Activated CD4-positive, alpha-beta T cell treated with anti-CD3 and anti-CD28 coated beads for 48 hours (primary cell): Measurements from ENCODE around the gene ZBTB14.

Experiments
- DNase-seq: peaks from one replicate; pipeline ENCODE4 v3.0.0-alpha.2; 2020

The ZBTB14 gene

DNA sequence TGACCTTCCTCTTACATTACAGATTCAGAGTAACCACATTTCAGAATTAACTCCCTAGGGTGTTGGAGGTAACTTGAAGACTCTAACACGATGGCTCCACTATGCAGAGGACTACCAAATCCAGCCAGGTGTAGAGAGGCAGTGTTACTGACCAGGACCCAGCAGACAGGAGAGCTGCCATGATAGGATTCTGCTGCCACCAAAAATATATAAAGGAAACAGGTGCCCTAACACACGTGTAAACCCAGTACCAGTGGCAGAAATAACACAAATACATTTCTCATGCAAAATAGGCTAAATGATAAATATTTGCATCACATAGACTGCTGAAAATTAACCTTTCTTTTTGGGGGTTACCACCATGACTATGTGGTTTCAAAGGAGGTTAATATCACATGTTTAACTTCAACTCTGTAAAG lies 7.0 kb downstream of the ZBTB14 start:
- DNase-seq = no peak

DNA sequence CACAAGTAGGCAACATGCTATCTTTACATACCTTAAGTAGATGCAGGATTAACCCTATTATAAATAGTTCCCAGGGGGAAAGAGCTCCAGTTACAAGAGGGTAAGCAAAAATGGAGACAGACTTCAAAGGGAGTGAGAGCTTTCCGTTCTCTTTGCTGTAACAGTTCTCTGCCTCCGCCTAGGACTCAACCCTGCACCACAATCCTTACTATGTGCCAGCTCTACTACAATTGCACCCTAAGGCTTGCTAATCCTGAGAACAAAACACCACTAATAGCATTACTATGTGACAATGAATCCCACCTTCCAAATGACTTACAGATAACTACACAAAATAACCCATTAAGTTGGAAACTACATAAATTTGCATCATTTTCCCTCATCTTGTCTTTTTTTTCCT lies 7.7 kb downstream of the ZBTB14 start:
- no peak for DNase-seq

DNA sequence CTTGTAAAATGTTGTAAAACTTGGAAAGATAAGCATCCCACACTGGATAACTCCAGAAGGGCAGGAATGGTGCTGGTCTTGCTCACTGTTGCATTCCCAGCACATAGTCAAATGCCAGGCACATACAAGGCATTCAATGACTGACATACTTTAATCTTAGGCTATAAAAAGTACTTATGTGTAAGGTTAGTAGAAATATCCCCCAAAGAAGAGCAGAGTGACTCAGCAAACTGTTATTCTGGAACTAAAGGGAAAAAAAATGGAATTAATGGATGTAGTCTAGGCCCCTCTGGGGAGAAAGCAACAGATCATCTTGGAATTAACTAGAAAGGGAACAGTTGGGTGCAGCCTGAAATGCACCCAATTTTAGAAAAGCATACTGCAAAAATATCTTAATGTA lies 9.0 kb downstream of the ZBTB14 start:
- DNase-seq = no peak

DNA sequence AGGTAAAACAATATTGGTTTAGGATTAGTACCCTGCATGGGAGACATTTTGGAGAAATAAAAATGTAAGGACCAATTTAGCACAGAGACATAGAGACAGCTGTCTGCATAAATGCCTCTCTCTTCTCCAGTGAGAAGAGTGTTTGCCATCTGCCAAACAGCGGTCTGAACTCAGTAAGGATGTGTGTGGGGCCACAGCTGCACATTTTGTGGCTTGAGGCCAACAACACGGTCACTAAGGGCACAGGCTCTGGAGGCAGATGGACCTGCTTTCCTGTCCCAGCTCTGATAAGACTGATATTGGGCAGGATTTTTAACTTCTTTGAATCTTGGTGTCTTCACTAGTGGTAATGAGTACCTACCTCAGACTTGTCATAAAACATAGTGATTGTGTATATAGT lies 10.2 kb downstream of the ZBTB14 start:
- no peak for DNase-seq

DNA sequence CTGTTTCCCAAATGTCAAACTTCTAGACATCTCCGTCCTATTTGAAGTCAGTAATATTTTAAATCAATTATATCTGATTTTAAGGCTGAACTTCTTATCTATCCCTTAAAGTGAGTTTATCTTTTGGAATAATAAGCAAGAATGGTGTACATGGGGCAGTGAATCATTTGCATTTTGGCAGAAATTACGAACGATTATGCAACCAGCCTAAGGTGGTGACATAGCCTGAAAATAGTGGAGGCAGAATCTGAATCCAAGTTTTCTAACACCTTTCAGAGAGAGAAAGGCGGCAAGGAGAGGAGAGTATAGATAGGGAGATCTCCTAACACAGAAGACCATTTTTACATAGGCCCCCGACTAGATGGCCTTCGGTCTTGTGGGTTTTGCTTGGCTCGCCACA lies 10.7 kb downstream of the ZBTB14 start:
- no peak for DNase-seq

DNA sequence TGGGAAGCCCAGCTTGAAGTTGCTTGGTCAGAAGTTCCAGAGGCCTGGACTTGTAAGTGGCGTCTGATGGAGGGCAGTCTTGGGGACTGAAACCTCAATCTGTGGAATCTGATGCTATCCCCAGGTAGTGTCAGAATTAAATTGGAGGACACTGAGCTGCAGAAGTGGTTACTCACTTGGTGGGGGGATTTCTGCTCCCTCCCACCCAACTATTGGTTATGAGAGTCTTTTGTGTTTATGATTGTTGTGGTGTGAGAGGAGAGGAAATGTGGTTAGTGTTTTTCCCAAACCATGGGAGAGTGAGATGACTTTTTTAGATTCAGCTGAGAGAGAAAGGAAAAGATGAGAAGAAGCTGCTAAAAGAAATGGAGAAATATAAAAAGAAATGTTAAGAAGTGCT lies 12.8 kb downstream of the ZBTB14 start:
- no peak for DNase-seq

DNA sequence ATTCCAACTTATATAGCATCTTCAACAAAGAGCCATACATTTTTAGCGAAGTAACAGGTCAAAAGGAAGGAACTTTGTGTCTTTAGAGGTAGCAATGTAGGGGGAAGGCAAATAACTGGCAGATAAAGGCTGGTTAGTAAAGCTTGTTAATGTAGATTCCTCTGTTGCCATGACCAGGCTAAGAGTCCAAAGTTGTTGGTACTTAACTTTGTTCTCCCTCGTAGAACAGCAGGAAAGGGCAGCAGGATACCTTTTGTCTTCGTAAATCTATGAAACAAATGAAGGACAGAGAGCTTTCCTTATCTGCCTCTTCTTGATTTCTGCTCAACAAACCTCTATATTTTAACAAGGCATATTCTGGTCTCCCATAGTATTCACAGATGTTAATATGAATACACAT lies 18.6 kb downstream of the ZBTB14 start:
- no peak for DNase-seq

DNA sequence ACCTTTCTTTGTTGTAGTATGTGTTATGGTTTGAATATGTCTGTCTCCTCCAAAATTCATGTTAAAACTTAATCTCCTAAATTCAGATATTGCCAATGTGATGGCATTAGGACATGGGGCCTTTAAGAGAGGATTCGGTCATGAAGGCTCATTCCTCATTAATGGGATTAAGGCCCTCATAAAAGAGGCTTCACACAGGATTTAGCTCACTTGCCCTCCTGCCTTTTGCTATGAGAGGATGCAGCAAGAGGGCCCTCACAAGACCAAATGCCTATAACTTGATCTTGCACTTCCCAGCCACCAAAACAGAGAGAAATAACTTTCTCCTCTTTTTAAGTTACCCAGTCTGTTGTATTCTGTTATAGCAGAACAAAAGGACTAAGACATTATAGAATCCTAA lies 19.7 kb downstream of the ZBTB14 start:
- no peak for DNase-seq

DNA sequence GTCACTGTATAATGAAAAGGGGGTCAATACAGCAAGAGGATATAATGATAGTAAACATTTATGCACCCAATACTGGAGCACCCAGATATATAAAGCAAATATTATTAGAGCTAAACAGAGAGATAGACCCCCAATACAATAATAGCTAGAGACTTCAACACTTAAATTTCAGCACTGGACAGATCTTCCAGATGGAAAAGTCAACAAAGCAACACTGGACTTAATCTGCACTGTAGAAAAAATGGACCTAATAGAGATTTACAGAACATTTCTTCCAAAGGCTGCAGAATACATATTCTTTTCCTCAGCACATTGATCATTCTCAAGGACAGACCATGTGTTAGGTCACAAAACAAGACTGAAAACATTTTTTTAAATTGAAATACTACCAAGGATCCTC lies 26.7 kb downstream of the ZBTB14 start:
- no peak for DNase-seq

DNA sequence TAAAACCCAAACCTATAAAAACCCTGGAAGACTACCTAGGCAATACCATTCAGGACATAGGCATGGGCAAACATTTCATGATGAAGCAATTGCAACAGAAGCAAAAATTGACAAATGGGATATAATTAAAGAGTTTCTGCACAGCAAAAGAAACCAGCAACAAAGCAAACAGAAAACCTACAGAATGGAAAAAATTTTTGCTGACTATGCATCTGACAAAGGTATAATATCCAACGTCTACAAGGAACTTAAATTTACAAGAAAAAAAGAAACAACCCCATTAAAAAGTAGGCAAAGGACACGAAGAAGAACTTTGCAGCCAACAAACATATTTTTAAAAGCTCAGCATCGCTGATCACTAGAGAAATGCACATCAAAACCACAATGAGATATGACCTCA lies 28.8 kb downstream of the ZBTB14 start:
- DNase-seq = no peak

DNA sequence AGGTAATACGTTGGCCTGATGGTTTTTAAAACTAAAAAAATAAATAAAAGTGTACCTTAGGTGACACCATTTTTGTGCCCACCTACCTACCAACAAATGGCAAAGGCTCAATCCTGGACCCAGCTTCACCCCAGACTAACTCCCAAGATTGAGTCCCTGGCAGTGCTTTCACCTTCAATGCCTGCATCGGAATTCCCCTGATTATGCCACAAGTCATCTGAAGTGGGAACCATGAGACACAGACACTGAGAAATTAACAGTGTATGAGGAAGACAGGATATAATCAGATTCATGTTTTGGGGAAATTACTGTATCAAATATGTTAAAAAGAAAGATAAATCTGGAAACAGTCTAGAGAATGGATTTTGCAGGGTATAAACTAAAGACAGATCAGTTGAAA lies 41.6 kb downstream of the ZBTB14 start:
- no peak for DNase-seq

DNA sequence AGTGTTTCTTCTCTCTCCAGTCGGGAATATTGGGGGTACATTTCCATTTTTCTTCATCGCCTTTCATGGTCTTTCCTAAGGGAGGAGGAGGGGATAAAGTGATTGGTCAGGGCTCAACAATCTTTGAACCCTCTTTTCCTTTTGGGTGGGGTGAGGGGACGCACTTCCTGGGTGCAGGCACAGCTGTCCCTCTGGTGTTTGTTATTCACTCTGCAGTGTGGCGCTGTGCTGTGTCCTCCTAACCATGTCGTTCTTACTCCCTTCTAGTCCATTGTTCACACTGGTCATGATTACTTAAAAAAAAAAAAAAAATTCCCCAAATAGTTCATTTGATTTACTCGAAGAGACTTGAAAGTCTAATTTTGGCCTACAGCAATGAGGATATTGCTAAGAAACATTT lies 44.4 kb downstream of the ZBTB14 start:
- no peak for DNase-seq

DNA sequence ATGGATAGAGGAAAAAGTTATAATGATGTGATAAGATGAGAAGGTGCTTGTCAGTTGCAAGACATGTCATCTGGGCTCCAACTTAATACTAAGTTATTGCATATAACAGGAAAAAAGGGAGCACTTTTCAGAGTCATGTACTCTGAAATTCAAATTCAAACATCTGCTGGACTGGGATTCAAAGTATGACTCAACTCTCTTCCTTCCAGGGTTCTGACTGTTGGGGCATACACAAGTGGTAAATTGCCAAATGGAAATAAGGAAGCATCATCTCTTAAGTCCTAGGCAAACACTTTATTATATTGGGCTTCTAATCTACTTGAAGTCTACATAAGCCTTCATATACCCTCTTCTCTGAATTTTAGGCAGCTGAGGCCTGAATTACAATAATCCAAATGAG lies 44.9 kb downstream of the ZBTB14 start:
- DNase-seq = no peak

DNA sequence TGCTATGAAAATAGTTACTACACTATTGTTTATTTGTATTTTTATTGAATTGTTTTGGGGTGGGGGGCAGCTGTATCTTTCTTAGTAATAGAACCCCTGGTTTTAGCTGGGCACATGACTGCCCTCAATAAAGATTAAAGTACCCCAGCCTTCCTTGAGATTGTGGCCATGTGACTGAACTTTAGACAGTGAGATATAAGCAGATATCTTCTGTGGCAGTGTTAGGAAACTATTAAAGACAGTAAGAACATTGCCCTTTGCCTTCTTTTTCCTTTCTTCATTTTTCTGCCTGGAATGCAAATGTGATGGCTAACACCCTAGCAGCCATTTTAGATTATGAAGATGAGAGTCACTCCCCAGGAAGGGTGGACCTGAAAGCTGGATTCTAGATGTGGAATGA lies 50.6 kb downstream of the ZBTB14 start:
- no peak for DNase-seq

DNA sequence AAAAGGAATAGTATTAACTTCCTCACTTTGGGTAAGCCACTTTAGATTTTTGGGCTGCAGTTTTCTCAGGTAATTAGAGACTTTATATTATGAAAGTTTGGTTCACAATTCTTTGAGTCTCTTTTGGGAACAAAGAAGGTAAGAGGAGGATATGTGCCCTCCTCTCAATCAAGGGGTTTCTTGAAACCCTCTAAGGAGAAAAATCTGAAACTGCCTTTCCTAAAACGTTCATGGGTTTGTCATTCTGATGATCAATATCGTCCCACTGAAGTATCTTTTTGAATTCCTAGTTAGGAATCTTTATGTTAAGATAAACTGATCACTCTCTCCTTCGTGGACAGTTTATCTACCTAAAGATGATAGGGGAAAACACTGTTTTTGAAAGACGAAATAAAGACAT lies 56.1 kb downstream of the ZBTB14 start:
- DNase-seq = no peak
